ENCODE results near the gene UBE3B. TPM values are rescaled to one million over a fixed set of nuclear protein-coding genes. Genes with fewer than 3 reads are reported as not detected.
A peak's percentile ranks its signal among the peaks of the same experiment; 100 is the strongest.

The UBE3B gene
- total RNA-seq, 1 experiment from 2014 or later, result 29.3 TPM

DNA sequence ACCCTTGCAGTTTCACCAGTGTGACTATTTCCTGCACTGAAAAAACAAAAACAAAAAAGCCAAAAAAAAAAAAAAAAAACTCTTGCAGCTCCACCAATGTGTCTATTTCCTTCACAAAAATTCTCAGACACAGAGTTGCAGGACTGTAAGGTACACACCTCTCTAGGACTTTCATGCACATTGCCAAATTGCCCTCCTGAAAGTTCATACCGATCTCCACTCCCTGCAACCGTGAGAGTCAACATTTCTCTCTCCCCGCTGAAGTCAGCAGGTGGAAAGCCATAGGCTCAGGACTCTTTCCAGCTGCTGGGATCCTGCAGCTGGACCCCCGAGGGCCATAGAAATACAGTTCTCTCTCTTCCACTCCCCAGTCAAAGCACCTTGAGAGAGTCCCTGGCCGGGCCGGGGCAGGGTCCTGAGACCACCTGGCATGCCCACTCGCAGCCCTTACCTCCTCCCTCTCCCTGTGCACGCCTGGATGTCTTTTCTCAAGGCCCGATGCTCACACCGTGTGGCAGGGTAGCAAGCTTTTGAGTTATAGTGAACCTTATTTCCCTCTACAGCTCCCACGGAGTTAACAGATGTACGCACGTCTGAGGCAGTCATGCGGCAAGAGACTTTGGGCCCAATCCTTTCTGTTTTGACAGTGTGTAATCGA is 72.3 kb downstream of the UBE3B start:
- no peak overlapping the region for H3K4me3 Mint-ChIP-seq
- no peaks in the 10 kb centered on the region for H3K36me3 Mint-ChIP-seq
- no peaks in the 10 kb centered on the region; the same call in 1 of the 2 replicates for H3K27me3 Mint-ChIP-seq (ENCODE audit: low read depth)
- H3K27ac Mint-ChIP-seq, result peak overlapping the region; percentile 26; the same call in 1 of the 2 replicates
- CTCF ChIA-PET, result interaction anchor here (0.7 to 1.7 kb wide), 2 partner anchors 31 to 215 kb away, joined by 3 to 5 read pairs; no protein-coding TSS in a partner anchor
- DNase-seq (ENCODE audit: low spot score), result no peak
- no peaks in the 10 kb centered on the region for H3K9me3 Mint-ChIP-seq
- TF ChIP-seq ZNF317 (CRISPR knock-in tag; IDR thresholded peaks at IDR 0.05; ENCODE audit: borderline replicate concordance, low read depth), result no peak
- TF ChIP-seq, protein P1, sequence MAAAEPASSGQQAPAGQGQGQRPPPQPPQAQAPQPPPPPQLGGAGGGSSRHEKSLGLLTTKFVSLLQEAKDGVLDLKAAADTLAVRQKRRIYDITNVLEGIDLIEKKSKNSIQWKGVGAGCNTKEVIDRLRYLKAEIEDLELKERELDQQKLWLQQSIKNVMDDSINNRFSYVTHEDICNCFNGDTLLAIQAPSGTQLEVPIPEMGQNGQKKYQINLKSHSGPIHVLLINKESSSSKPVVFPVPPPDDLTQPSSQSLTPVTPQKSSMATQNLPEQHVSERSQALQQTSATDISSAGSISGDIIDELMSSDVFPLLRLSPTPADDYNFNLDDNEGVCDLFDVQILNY (CRISPR knock-in tag; IDR thresholded peaks at IDR 0.05), result no peak
- TF ChIP-seq NR1H2 (CRISPR knock-in tag; IDR thresholded peaks at IDR 0.05), result no peak
- TF ChIP-seq USF1 (CRISPR knock-in tag; IDR thresholded peaks at IDR 0.05), result no peak
- TF ChIP-seq, protein P2, sequence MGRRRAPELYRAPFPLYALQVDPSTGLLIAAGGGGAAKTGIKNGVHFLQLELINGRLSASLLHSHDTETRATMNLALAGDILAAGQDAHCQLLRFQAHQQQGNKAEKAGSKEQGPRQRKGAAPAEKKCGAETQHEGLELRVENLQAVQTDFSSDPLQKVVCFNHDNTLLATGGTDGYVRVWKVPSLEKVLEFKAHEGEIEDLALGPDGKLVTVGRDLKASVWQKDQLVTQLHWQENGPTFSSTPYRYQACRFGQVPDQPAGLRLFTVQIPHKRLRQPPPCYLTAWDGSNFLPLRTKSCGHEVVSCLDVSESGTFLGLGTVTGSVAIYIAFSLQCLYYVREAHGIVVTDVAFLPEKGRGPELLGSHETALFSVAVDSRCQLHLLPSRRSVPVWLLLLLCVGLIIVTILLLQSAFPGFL (CRISPR knock-in tag; IDR thresholded peaks at IDR 0.05; ENCODE audit: borderline replicate concordance), result no peak
- TF ChIP-seq GRHL2 (CRISPR knock-in tag; IDR thresholded peaks at IDR 0.05; ENCODE audit: insufficient replicate concordance, severe bottlenecking), result no peak
- no peak for TF ChIP-seq ZBTB21 (CRISPR knock-in tag; IDR thresholded peaks at IDR 0.05; ENCODE audit: borderline replicate concordance)
- no peak for TF ChIP-seq NFYB (CRISPR knock-in tag; conservative IDR thresholded peaks at IDR 0.05; ENCODE audit: low read depth)
- no peak for TF ChIP-seq TCF7 (CRISPR knock-in tag; IDR thresholded peaks at IDR 0.05; ENCODE audit: low read depth)
- no peak for TF ChIP-seq ZNF121 (CRISPR knock-in tag; IDR thresholded peaks at IDR 0.05)
- TF ChIP-seq GABPB1 (CRISPR knock-in tag; IDR thresholded peaks at IDR 0.05), result no peak
- TF ChIP-seq MYBL2 (CRISPR knock-in tag; IDR thresholded peaks at IDR 0.05), result no peak
- TF ChIP-seq, protein P3, sequence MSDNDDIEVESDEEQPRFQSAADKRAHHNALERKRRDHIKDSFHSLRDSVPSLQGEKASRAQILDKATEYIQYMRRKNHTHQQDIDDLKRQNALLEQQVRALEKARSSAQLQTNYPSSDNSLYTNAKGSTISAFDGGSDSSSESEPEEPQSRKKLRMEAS (CRISPR knock-in tag; IDR thresholded peaks at IDR 0.05), result no peak
- TF ChIP-seq, protein P4, sequence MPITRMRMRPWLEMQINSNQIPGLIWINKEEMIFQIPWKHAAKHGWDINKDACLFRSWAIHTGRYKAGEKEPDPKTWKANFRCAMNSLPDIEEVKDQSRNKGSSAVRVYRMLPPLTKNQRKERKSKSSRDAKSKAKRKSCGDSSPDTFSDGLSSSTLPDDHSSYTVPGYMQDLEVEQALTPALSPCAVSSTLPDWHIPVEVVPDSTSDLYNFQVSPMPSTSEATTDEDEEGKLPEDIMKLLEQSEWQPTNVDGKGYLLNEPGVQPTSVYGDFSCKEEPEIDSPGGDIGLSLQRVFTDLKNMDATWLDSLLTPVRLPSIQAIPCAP (CRISPR knock-in tag; IDR thresholded peaks at IDR 0.05), result no peak
- TF ChIP-seq FOXP1 (CRISPR knock-in tag; IDR thresholded peaks at IDR 0.05; ENCODE audit: borderline replicate concordance), result no peak
- no peak for TF ChIP-seq CBFB (CRISPR knock-in tag; IDR thresholded peaks at IDR 0.05; ENCODE audit: low read depth)
- no peak for TF ChIP-seq ESRRA (CRISPR knock-in tag; IDR thresholded peaks at IDR 0.05; ENCODE audit: borderline replicate concordance)
- no peak for TF ChIP-seq HMGA2 (CRISPR knock-in tag; IDR thresholded peaks at IDR 0.05)
- TF ChIP-seq ZNF263 (CRISPR knock-in tag; IDR thresholded peaks at IDR 0.05; ENCODE audit: low read depth), result no peak
- no peak; the same call in 1 of the 2 replicates for ATAC-seq
- H3K4me1 Mint-ChIP-seq, result no peaks in the 10 kb centered on the region
- POLR2A ChIA-PET, result no interaction called here

DNA sequence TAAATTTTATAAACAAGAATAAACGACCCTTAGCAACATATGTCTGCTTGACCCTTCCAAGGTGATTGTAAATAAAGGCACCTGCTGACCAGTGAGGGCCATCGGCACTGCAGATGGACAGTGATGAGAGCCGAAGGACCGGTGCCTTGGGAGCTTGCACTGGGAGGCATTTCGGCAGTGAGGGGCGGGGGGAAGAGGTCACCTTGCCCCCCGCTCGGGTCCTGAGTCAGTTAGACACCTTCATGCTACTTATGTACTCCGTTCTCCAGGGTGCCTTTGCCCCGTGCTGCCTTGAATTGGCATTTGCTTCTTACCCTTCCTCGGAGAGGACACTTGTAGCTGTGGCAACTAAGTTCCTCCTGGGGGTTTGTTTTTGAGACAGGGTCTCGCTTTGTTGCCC is 72.8 kb downstream of the UBE3B start:
- Mint-ChIP-seq H3K36me3 (no peaks in the 10 kb centered on the region), H3K4me1 (no peaks in the 10 kb centered on the region), H3K4me3 (no peak overlapping the region), H3K9me3 (no peaks in the 10 kb centered on the region), H3K27me3 (ENCODE audit: low read depth) (no peaks in the 10 kb centered on the region; the same call in 1 of the 2 replicates), H3K27ac (no peak overlapping the region)
- POLR2A ChIA-PET, result no interaction called here
- CTCF ChIA-PET, result interaction anchor here (1.7 kb wide), 1 partner anchor 31 kb away, joined by 5 read pairs; no protein-coding TSS in a partner anchor
- no peak for DNase-seq (ENCODE audit: low spot score)
- ATAC-seq, result no peak
- TF ChIP-seq E2F4 (CRISPR knock-in tag; IDR thresholded peaks at IDR 0.05; ENCODE audit: borderline replicate concordance, low read depth) (no peak), SMAD4 (CRISPR knock-in tag; IDR thresholded peaks at IDR 0.05) (no peak), ERG (CRISPR knock-in tag; IDR thresholded peaks at IDR 0.05) (no peak), FOXP1 (CRISPR knock-in tag; IDR thresholded peaks at IDR 0.05; ENCODE audit: borderline replicate concordance) (no peak), FOXP4 (CRISPR knock-in tag; IDR thresholded peaks at IDR 0.05) (no peak), GTF2I (CRISPR knock-in tag; conservative IDR thresholded peaks at IDR 0.05) (no peak)
- TF ChIP-seq, protein P4 (CRISPR knock-in tag; IDR thresholded peaks at IDR 0.05), result no peak
- TF ChIP-seq, protein P5, sequence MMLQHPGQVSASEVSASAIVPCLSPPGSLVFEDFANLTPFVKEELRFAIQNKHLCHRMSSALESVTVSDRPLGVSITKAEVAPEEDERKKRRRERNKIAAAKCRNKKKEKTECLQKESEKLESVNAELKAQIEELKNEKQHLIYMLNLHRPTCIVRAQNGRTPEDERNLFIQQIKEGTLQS (CRISPR knock-in tag; conservative IDR thresholded peaks at IDR 0.05), result no peak
